Adrenal gland (tissue), 12 donors: Measurements from ENCODE around the gene RBPJ. TPM values are rescaled to one million over a fixed set of nuclear protein-coding genes. Genes with fewer than 3 reads are reported as not detected.

Experiments
- DNase-seq, 7 donors: peaks; one replicate each; pipeline ENCODE4 v3.0.0-alpha.2; 2019 to 2020
- H3K27ac ChIP-seq, 5 donors: fragments of 200-600 bp; sonication (generic) in 4 of 5; 1 replicate in 3 of 5; 2 replicates in 2 of 5; pipeline versions ENCODE4 v1.5.1 to v1.8.0; 2016 to 2020; ENCODE audit warnings: mild to moderate bottlenecking in 1 of 5
- H3K27me3 ChIP-seq: fragments of 200-600 bp; 2 replicates; pipeline ENCODE4 v1.8.0; 2021
- H3K36me3 ChIP-seq, 2 donors: fragments of 200-600 bp; replicated peaks in 1 of 2; 1 replicate in 1 of 2; 2 replicates in 1 of 2; pipeline versions ENCODE4 v1.5.1 to v1.8.0; 2018 to 2022
- H3K4me1 ChIP-seq, 2 donors: fragments of 200-600 bp; replicated peaks in 1 of 2; 1 replicate in 1 of 2; 2 replicates in 1 of 2; pipeline versions ENCODE4 v1.5.1 to v1.8.0; 2018 to 2021
- H3K4me3 ChIP-seq, 4 donors: fragments of 200-600 bp; sonication (generic) in 3 of 4; one replicate each; pipeline ENCODE4 v1.5.1; 2016 to 2018
- H3K9me3 ChIP-seq, 3 donors: fragments of 200-600 bp; sonication (generic) in 1 of 3; replicated peaks in 1 of 3; 1 replicate in 2 of 3; 2 replicates in 1 of 3; pipeline versions ENCODE4 v1.5.1 to v1.8.0; 2016 to 2021
- CTCF ChIP-seq, 6 experiments: fragments of 450-650 bp in 4 of 6; fragments of 200-600 bp in 2 of 6; sonication (generic) in 1 of 6; IDR thresholded peaks; 1 replicate in 5 of 6; 2 replicates in 1 of 6; pipeline versions ENCODE4 v1.5.1 to v1.8.0; 2016 to 2021; ENCODE audit warnings: antibody characterized with exemption in 6 of 6, mild to moderate bottlenecking in 2 of 6, moderate library complexity in 1 of 6
- POLR2A ChIP-seq, 2 donors: fragments of 450-650 bp; IDR thresholded peaks; one replicate each; pipeline ENCODE4 v1.6.1; 2017; ENCODE audit warnings: antibody characterized with exemption in 2 of 2, mild to moderate bottlenecking in 2 of 2, moderate library complexity in 1 of 2
- WGBS, 4 donors: extraction: QIAGEN DNeasy Blood & Tissue Kit in 2 of 4; methylation state at CpG; one replicate each; pipeline versions ENCODE4 v1.1.5 to v1.1.7; 2013 to 2017; 5-methylcytosine and 5-hydroxymethylcytosine counted together
- intact Hi-C, 2 donors: fragments of 100-400 bp; cut with DNase I; formaldehyde crosslinking; loops; one replicate each; pipeline versions ENCODE4 v1.14.1 to v1.15.0; 2022 to 2023
- polyA plus RNA-seq, 3 donors: library from polyadenylated mRNA; stranded (reverse); fragments of 200-250 nt in 2 of 3; fragments of 350-450 nt in 1 of 3; fragmentation: Illumina TruSeq in 1 of 3; extraction: RNeasy Lipid Tissue Mini Kit (QIAGEN cat#74804) in 1 of 3; gene quantifications; one replicate each; pipeline ENCODE4 v1.2.3, GENCODE V29; 2013 to 2014
- total RNA-seq, 9 donors: library from RNA; depleted of rRNA in 4 of 9; stranded (reverse); fragments of >200 nt in 4 of 9; fragments of 120-200 nt in 1 of 9; fragmentation: NEBNext Ultra II Directional in 1 of 9; extraction: Animal tissue kit (Norgen Biotek cat#: 25700) in 1 of 9; gene quantifications; one replicate each; pipeline versions ENCODE4 v1.1.0 to v1.2.4, GENCODE V29; 2013 to 2023
- donor health status: healthy with polysubstance abuse.
- donor health status: Bipolar disorder and iron deficiency.
- donor health status: DM: yes; HTN: yes; CAD: no.
- donor health status: DM: no; HTN: no; CAD: no.
- donor health status: DM: no; HTN: no; CAD: no.
- donor health status: DM: yes; HTN: yes; CAD: no.

The RBPJ gene
- total and polyA plus RNA-seq, 12 donors: 23.4 to 76.1 (median 51.8) TPM

GRCh38 chr4:26420438-26420837 lies 99.6 kb downstream of the RBPJ start:
- intact Hi-C loops: no loop called here
- DNase-seq: no peak
- WGBS, 4 donors: 94 to 100% (median 99%) methylated on average over 2 of the region's 2 CpGs
- Histone ChIP-seq H3K36me3 (peaks cover 0 to 16% of the 10 kb centered on the region in 2 donors), H3K27ac (no peak overlapping the region), H3K4me3 (no peak overlapping the region), H3K9me3 (no peaks in the 10 kb centered on the region), H3K4me1 (peaks cover 3 to 20% of the 10 kb centered on the region in 2 donors), H3K27me3 (no peaks in the 10 kb centered on the region)
- TF ChIP-seq CTCF (IDR thresholded peaks at IDR 0.05) (no peak), POLR2A (IDR thresholded peaks at IDR 0.05) (no peak)

GRCh38 chr4:26420913-26421312 lies 100.1 kb downstream of the RBPJ start:
- intact Hi-C loops: no loop called here
- Histone ChIP-seq H3K36me3 (peaks cover 0 to 16% of the 10 kb centered on the region in 2 donors), H3K4me1 (peaks cover 3 to 20% of the 10 kb centered on the region in 2 donors), H3K9me3 (no peaks in the 10 kb centered on the region), H3K4me3 (no peak overlapping the region), H3K27ac (no peak overlapping the region), H3K27me3 (no peaks in the 10 kb centered on the region)
- TF ChIP-seq POLR2A (IDR thresholded peaks at IDR 0.05) (no peak), CTCF (IDR thresholded peaks at IDR 0.05) (no peak)
- WGBS, 4 donors: 53 to 80% (median 67%) methylated on average over 1 of the region's 1 CpG
- no peak for DNase-seq

- Histone ChIP-seq H3K36me3 (peaks cover 0 to 24% of the 10 kb centered on the region in 2 donors), H3K9me3 (no peaks in the 10 kb centered on the region), H3K4me1 (peaks cover 3 to 20% of the 10 kb centered on the region in 2 donors), H3K27ac (no peak overlapping the region), H3K4me3 (no peak overlapping the region), H3K27me3 (no peaks in the 10 kb centered on the region)
- no peak for DNase-seq
- intact Hi-C loops: no loop called here
- TF ChIP-seq POLR2A (IDR thresholded peaks at IDR 0.05) (no peak), CTCF (IDR thresholded peaks at IDR 0.05) (no peak)
- WGBS, 4 donors: 42 to 47% (median 44%) methylated on average over 2 of the region's 2 CpGs
These were observed 103.3 kb downstream of the RBPJ start for GRCh38 chr4:26424153-26424552.

- Histone ChIP-seq H3K4me1 (peaks cover 3 to 20% of the 10 kb centered on the region in 2 donors), H3K27me3 (no peaks in the 10 kb centered on the region), H3K27ac (no peak overlapping the region), H3K4me3 (no peak overlapping the region), H3K36me3 (peaks cover 0 to 28% of the 10 kb centered on the region in 2 donors), H3K9me3 (no peaks in the 10 kb centered on the region)
- intact Hi-C loops: no loop called here
- WGBS, 4 donors: 96 to 99% (median 98%) methylated on average over 3 of the region's 3 CpGs
- no peak for TF ChIP-seq CTCF (IDR thresholded peaks at IDR 0.05)
- no peak for TF ChIP-seq POLR2A (IDR thresholded peaks at IDR 0.05)
- DNase-seq: no peak
These were observed 104.0 kb downstream of the RBPJ start for GRCh38 chr4:26424838-26425237.
